ACHN (cell line): ENCODE results near the gene PTGDR.

Source experiments
- DNase-seq: peaks from one replicate; pipeline ENCODE4 v3.0.0-alpha.2; 2015
- in situ Hi-C: cut with HindIII; loops from 2 replicates; pipeline ENCODE4 v1.10.0; 2017; ENCODE audit warnings: low sequenced_read_pairs, low pct_ligation_motif_present, low pct_unique_long_range_greater_than_20kb

Gene PTGDR

DNA sequence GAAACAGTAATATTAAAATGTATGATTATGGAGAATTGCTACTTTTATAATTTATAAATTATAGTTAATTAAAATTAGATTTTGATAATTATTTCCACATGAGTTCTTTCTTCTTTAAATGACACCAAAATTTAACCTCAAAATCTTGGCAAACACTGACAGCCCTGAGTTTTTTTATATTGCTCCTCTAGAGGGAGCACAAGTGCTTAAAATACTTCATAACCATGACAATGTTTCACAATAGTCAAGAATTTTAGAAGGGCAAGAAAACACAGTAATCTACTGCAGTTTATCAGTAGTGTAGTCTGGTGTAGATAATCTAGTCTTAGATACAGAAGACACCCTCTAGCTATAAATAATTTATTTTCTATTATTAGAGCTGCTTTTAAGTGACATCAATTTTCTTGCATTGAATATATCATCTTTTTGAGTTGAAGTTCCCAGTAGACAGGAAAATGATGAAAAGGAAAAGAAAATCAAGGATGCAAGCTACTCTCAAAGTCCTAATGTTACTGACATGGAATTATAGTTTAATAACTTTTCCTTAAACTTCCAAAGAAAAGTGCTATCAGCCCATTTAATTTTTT, 32.3 kb downstream of the PTGDR start:
- in situ Hi-C loops: no loop called here
- DNase-seq: peak; percentile 39

DNA sequence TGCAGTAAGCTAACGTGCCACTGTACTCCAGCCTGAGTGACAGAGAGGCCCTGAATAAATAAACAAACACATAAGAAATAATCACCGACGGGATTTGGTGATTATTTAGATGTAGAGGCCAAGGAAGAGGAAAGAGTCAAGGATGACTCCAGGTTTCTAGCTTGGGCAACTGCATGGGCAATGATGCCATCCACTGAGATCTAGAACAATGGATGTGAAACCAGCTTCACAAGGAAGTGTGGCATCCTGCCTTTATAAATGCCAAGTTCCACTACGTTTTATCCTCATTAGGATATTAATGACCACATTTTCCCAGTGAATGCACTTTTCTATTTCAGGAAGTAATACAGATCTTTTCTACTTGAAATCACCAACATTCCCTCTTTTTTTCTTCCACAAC, 35.7 kb downstream of the PTGDR start:
- in situ Hi-C loops: no loop called here
- DNase-seq: no peak

DNA sequence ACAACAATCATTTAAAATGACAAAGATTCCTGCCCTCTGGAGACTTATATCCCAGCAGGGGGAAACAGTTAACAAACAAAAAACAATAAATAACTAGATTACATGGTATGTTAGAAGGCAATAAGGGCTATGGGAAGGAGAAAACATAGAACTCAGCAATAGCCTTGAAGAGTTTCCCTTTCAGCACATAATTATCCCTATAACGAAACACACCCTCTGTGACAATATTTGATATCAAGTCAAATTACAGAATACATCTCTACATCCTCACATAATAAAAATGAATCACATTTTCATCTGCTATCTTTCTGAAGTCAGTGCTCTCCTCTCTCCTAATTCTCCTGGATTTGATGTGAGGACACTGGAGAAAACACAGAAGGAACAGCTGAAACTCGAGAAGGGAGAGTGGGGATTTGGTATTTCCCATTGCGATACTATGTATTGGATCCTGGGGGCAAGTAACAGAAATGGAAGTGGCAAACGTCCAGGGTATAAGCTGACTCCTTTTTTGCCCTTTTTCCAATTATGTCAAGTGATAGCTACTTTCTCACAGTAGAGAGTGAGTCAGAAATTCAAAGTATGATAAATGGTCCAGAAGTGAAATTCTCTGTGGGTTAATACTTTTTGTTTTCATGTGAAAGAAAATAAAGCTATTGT, 36.9 kb downstream of the PTGDR start:
- no peak for DNase-seq
- in situ Hi-C loops: no loop called here

DNA sequence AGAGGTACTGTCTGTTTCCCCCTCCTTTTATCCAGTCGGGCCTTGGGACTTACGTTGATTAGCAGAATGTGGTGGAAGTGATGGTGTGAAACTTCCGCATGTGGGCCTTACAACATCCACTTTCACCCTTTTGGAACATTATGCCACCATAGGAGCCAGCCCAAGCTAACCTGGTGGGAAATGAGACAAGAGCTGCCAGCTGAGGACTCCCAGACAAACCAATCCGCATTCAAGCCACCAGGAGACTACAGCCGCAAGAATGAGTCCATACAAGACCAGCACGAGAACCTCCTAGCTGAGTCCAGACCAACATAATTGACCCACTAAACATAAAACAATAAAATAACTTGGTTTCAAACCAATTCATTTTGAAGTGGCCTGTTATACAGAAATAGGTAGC, 37.5 kb downstream of the PTGDR start:
- DNase-seq: no peak
- in situ Hi-C loops: no loop called here

DNA sequence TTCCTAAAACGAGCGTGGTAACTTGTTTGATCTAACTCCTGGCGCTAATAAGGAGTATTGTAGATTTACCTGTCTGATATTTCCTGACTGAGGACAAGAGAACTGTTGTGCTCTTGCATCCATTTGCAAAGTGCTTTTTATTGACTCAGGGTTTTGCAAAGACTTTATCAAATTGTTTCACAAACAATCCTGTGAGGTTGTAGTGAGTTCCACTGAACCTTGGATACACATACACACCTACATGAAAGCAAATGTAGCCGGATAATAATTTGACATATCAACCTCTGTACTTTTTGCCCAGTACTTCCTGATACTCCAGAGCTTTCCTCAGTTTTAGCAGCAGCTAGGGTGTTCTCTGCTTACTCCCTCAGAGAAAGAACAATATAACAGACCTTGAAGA, 39.9 kb downstream of the PTGDR start:
- DNase-seq: no peak
- in situ Hi-C loops: no loop called here

DNA sequence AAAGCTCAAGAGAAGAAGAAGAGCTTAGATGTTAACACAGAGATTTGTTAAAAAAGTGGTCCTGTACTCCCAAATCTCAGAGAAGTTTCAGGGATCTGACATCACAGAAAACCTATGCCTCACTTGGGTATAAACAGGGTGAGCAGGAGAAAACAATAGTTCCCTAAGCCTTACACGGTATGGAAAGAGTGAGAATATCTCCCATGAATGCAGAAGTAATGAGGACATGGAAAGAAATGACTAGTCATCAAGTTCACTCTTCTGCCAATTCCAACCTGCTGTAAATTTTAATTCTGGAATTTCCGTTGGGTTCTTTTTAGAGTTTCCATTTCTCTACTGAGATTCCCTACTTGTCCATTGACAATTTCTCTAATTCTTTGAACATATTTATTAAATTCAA, 40.4 kb downstream of the PTGDR start:
- no peak for DNase-seq
- in situ Hi-C loops: no loop called here

DNA sequence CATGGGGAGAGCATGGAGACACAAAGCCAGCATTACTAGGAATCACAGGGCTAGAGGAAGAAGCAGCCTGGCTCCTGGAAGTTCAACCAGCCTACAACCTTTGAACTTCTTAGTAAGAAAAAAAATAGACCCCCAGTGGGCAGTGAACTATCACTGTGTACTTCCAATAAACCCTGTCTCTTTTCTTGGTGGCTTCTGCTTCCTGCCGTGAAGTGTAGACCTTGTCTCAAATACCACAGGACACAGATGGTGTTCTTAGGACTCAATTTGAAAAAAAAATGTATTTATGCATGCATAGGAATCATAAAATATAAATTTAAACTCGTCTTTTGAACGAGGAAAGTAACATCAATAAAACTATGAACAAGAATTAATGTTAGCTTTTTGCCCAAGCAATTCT, 43.0 kb downstream of the PTGDR start:
- no peak for DNase-seq
- in situ Hi-C loops: no loop called here

DNA sequence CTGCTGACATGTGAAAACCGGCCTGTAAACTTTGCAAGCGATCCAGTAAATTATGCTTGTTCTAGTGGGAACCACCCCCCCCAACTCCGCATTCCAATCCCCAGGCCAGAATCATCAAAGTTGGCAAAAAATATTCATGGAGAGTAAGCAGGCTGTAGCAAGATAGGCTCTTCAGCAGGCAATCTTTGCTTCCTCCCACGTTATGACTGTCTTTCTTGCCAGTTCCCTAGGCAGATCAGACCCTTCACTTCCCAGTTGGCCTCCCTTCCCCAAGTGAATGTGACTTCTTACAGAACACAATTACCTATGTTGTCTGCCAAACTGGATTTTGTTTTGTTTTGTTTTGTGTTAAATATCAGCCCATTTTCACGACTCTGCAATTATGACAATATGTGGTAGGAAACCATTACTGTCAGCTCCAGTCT, 45.4 kb downstream of the PTGDR start:
- no peak for DNase-seq
- in situ Hi-C loops: no loop called here

DNA sequence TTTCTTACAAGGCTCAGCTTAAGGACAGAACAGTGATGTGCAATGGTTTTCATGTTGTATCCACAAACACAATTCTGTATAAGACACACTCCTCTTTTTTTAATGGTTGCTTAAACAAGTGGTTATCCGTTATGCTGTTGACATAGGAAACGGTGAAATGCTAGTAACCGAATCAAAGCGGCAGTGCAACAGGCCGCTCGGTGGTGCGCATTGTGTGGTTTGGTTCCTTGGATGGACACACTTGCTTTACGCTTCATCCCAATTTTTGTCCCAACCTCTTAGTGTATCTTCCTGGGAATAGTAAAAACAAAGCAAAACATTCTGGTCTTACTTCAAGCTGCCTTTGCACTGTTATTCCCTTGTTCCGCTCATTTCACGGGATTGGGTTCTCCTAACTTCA, 46.0 kb downstream of the PTGDR start:
- in situ Hi-C loops: no loop called here

DNA sequence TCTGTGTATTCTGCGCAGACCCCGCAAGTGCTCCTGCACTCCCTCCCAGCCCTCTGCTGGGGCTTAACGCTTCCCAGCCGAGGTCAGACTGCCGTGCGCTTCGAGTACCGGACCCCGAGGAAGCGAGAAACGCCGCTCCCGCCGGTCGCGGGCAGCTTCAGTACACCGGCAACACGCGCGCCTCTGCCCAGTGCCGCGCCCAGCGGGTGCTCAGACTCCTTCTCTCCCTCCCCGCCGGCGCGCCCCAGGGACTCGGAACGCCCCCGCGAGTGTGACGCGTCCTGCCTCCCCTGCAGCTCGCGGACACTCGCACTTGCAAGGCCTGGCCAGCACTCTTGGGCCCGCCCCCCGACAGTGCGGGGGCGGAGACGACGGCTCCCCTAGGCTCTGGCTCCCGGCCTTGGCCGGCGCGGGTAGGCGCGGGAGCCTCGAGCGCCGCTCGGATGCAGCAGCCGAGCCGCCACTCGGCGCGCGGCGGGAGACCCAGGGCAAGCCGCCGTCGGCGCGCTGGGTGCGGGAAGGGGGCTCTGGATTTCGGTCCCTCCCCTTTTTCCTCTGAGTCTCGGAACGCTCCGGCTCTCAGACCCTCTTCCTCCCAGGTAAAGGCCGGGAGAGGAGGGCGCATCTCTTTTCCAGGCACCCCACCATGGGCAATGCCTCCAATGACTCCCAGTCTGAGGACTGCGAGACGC, 46.6 kb downstream of the PTGDR start, which contains the start of gene PTGER2:
PTGER2 (plus strand) TSS at position 410 of the 692 bp plus-strand sequence; CDS start at position 647, 237 bp downstream.
- DNase-seq: peak; percentile 74
- in situ Hi-C loops: no loop called here

More for the DNA sequence above, 46.0 kb downstream of the PTGDR start:
- DNase-seq: no peak

DNA sequence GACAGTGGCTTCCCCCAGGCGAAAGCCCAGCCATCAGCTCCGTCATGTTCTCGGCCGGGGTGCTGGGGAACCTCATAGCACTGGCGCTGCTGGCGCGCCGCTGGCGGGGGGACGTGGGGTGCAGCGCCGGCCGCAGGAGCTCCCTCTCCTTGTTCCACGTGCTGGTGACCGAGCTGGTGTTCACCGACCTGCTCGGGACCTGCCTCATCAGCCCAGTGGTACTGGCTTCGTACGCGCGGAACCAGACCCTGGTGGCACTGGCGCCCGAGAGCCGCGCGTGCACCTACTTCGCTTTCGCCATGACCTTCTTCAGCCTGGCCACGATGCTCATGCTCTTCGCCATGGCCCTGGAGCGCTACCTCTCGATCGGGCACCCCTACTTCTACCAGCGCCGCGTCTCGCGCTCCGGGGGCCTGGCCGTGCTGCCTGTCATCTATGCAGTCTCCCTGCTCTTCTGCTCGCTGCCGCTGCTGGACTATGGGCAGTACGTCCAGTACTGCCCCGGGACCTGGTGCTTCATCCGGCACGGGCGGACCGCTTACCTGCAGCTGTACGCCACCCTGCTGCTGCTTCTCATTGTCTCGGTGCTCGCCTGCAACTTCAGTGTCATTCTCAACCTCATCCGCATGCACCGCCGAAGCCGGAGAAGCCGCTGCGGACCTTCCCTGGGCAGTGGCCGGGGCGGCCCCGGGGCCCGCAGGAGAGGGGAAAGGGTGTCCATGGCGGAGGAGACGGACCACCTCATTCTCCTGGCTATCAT, 47.3 kb downstream of the PTGDR start:
- in situ Hi-C loops: no loop called here
- DNase-seq: peak; percentile 2

DNA sequence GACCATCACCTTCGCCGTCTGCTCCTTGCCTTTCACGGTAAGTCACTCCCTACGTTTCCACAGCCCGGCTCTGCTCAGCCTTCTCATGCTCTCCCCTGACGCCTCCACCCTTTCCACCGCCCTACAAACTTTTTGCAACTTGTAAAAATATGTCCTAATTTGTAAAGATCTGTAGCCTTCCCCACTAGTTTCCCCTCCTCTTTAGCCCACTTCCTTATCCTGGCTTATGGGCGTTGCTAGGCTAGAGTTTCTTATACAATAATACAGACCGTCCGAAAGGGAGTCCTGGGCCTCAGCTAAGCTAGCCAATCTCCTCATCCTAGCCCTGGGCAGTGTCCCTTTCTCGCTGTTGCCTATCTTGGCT, 47.8 kb downstream of the PTGDR start:
- in situ Hi-C loops: no loop called here
- DNase-seq: no peak

DNA sequence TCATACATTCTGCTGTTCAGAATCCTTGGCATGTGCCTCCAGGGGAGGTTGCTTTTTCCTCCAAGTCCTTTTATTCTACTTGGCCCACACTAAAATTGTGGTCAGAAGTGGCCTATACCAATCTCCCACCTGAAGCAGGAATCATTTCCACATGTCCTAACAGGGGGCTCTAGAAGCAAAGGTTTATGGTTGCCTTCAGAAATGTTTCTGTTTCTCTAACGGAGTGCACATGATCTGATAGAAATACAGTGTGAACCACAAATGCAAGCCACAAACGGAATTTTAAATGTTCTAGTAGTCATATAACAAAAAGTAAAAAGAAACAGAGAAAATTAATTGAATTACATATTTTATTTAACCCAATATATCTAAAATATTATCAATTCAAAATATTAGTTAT, 50.6 kb downstream of the PTGDR start:
- in situ Hi-C loops: no loop called here
- DNase-seq: no peak

DNA sequence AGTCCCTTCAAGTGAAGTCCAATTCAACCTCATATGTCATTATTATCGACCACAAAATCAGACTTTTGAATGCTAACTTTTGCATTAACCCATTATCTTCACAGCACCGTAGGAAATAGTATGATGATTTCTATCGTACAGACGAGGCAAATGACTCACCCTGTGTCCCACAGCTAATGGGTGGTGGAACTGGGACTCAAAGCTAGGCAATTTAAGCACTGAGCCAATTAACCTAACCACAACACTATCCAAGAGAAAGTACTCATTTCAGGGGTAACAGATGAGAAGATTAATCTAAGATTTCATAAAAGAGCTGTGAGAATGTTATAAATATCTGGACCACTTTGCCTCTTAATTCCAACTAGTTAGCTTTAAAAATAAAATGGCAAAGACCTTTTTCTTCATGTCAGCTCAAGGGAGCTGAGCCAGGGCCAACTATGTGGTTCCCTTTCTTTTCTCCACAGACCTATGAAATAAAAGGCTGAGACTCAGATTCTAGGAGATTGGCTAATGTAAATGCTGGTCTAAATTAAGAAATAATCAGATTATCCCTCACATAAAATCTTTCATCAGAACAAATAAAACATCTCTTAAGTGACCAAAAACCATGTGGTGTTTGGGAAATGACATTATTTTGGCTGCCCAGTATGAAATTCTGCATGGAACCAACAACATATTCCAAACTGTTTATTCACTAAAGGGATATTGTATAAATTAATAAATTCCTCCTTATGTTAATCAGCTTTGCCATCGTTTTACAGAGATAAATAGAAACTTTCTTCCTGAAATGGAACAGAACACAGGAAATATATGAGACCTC, 51.5 kb downstream of the PTGDR start:
- DNase-seq: no peak
- in situ Hi-C loops: no loop called here

DNA sequence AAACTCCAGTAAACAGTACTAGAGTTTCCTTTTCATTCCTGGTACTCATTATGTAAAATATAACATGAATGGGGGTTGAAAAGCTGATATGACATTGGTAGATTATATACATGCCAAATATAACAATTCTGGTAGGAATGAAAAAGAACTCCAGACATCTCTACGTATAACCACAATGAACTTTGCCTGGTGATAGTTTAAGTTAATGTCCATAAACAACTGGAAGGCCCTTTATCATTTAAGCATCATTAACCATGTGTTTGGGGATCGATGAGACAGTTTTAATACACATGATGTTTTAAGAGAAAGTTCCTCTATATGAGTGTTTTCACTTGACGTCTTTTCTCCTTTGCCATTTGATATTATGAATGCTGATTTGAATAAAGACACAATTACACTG, 52.4 kb downstream of the PTGDR start:
- no peak for DNase-seq

DNA sequence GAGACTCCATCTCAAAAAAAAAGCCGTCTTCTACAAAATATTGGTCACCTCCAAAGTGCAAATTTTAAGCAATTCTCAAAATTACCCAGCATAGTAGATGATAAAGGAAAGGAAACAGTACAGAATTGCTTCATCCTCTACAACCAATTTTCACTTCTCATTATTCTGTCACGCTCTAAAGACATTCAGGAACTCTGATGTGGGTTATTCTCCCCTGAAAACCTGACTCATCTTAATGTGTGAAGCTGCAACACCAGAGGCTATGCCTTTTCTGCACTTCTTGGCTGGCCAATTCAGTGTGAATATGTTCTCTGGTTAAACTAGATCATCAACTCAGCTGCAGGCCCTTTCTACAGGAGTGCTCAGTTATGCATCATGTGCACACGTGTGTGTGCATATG, 57.6 kb downstream of the PTGDR start:
- DNase-seq: peak; percentile 75
- in situ Hi-C loops: no loop called here

More for the DNA sequence above, 52.4 kb downstream of the PTGDR start:
- in situ Hi-C loops: no loop called here

DNA sequence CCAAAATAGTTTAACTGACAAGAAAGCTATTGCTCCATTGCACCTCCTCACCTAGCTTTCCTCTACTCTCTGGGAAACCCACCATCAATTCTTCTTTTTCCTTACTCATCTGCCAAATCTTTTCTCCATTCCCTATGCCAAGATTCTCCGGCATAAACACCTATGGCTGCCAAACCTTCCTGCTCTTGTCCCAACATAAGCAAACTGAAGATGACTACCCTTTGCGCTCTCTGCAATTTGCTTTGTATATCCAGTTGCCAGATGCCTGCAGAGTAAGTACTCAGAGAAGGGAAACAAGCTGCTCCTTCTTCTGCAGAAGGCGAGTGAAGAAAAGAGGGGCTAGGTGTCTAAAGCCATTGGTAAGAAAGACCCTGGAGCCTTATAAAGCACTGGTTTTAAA, 58.1 kb downstream of the PTGDR start:
- no peak for DNase-seq
- in situ Hi-C loops: no loop called here
